ENCODE measurements around the gene ALDH1B1.

GRCh38 chr9:38404314-38404713 lies 11.8 kb downstream of the ALDH1B1 start:
- TF ChIP-seq, protein P1, sequence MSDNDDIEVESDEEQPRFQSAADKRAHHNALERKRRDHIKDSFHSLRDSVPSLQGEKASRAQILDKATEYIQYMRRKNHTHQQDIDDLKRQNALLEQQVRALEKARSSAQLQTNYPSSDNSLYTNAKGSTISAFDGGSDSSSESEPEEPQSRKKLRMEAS (IDR thresholded peaks at IDR 0.05; ENCODE audit: low read depth), result no peak
- TF ChIP-seq CTCF (IDR thresholded peaks at IDR 0.05) (no peak), RAD21 (IDR thresholded peaks at IDR 0.05; ENCODE audit: low read length) (no peak), POLR2AphosphoS5 (IDR thresholded peaks at IDR 0.05; ENCODE audit: low read depth, low read length) (no peak), JUND (IDR thresholded peaks at IDR 0.05) (no peak), TEAD4 (IDR thresholded peaks at IDR 0.05; ENCODE audit: borderline replicate concordance, insufficient read depth) (no peak), EP300 (IDR thresholded peaks at IDR 0.05; ENCODE audit: borderline replicate concordance in 1 of 2, low read depth in 1 of 2, low read length in 1 of 2) (no peak), MXI1 (IDR thresholded peaks at IDR 0.05; ENCODE audit: low read depth, low read length) (no peak), USF2 (IDR thresholded peaks at IDR 0.05; ENCODE audit: borderline replicate concordance, low read depth, low read length) (no peak), FOXM1 (IDR thresholded peaks at IDR 0.05; ENCODE audit: low read depth) (no peak), EZH2phosphoT487 (IDR thresholded peaks at IDR 0.05; ENCODE audit: borderline replicate concordance, low read depth) (no peak), FOSL2 (IDR thresholded peaks at IDR 0.05; ENCODE audit: borderline replicate concordance, low read depth) (no peak), NFIC (IDR thresholded peaks at IDR 0.05; ENCODE audit: borderline replicate concordance) (no peak)
- TF ChIP-seq, protein P2, sequence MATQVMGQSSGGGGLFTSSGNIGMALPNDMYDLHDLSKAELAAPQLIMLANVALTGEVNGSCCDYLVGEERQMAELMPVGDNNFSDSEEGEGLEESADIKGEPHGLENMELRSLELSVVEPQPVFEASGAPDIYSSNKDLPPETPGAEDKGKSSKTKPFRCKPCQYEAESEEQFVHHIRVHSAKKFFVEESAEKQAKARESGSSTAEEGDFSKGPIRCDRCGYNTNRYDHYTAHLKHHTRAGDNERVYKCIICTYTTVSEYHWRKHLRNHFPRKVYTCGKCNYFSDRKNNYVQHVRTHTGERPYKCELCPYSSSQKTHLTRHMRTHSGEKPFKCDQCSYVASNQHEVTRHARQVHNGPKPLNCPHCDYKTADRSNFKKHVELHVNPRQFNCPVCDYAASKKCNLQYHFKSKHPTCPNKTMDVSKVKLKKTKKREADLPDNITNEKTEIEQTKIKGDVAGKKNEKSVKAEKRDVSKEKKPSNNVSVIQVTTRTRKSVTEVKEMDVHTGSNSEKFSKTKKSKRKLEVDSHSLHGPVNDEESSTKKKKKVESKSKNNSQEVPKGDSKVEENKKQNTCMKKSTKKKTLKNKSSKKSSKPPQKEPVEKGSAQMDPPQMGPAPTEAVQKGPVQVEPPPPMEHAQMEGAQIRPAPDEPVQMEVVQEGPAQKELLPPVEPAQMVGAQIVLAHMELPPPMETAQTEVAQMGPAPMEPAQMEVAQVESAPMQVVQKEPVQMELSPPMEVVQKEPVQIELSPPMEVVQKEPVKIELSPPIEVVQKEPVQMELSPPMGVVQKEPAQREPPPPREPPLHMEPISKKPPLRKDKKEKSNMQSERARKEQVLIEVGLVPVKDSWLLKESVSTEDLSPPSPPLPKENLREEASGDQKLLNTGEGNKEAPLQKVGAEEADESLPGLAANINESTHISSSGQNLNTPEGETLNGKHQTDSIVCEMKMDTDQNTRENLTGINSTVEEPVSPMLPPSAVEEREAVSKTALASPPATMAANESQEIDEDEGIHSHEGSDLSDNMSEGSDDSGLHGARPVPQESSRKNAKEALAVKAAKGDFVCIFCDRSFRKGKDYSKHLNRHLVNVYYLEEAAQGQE (IDR thresholded peaks at IDR 0.05; ENCODE audit: low read depth, low read length), result no peak
